AG10803 (cell line): ENCODE data around the gene ARHGAP24.

Experiments used
- DNase-seq: peaks from one replicate; pipeline ENCODE4 v3.0.0; 2010; ENCODE audit warnings: low read depth
- H3K4me3 ChIP-seq: 2 replicates; pipeline ENCODE4 v1.5.1; 2011; ENCODE audit warnings: mild to moderate bottlenecking, low read length, control low read depth
- CTCF ChIP-seq: conservative IDR thresholded peaks from 2 replicates; pipeline ENCODE4 v1.5.1; 2011; ENCODE audit warnings: mild to moderate bottlenecking, low read length, control low read depth, inconsistent platforms

ARHGAP24 gene

GRCh38 chr4:85755285-85755684, 280.3 kb downstream of the ARHGAP24 start:
- no peak for DNase-seq
- TF ChIP-seq CTCF, result no peak
- H3K4me3 ChIP-seq, result no peak overlapping the region

- peak; percentile 68 for TF ChIP-seq CTCF
- peak; percentile 61 for DNase-seq
- H3K4me3 ChIP-seq, result no peak overlapping the region
These were observed 282.0 kb downstream of the ARHGAP24 start for GRCh38 chr4:85756938-85757337.

GRCh38 chr4:85759388-85759787, 284.4 kb downstream of the ARHGAP24 start:
- TF ChIP-seq CTCF, result no peak
- DNase-seq, result no peak
- no peak overlapping the region for H3K4me3 ChIP-seq

- peak; percentile 35 for DNase-seq
- no peak for TF ChIP-seq CTCF
- H3K4me3 ChIP-seq, result no peak overlapping the region
These were observed 285.6 kb downstream of the ARHGAP24 start for GRCh38 chr4:85760511-85760910.

- DNase-seq, result peak; percentile 27
- no peak for TF ChIP-seq CTCF
- no peak overlapping the region for H3K4me3 ChIP-seq
These were observed 287.0 kb downstream of the ARHGAP24 start for GRCh38 chr4:85761803-85762528.

GRCh38 chr4:85762529-85762871, 287.6 kb downstream of the ARHGAP24 start:
- peak; percentile 91 for DNase-seq
- no peak overlapping the region for H3K4me3 ChIP-seq
- TF ChIP-seq CTCF, result no peak

- no peak for DNase-seq
- H3K4me3 ChIP-seq, result no peak overlapping the region
- no peak for TF ChIP-seq CTCF
These were observed 288.3 kb downstream of the ARHGAP24 start for GRCh38 chr4:85763202-85763601.
